Measurements from ENCODE around the gene MCC. TPM values are rescaled to one million over a fixed set of nuclear protein-coding genes. Genes with fewer than 3 reads are reported as not detected.

The MCC gene
- total RNA-seq, 1 experiment from 2014 or later, result 0.41 TPM

GRCh38 chr5:113169720-113170119, 318.5 kb downstream of the MCC start:
- Histone ChIP-seq H3K4me3 (ENCODE audit: low read depth in 2 of 2, low read length in 2 of 2) (no peak overlapping the region), H3K36me3 (ENCODE audit: control insufficient read depth, insufficient read depth, low read length) (no peaks in the 10 kb centered on the region), H3K9me3 (ENCODE audit: control insufficient read depth, insufficient read depth, low read depth, low read length) (no peaks in the 10 kb centered on the region), H3K27ac (ENCODE audit: low read length) (no peak overlapping the region), H3K4me1 (ENCODE audit: control insufficient read depth, insufficient read depth, low read length) (no peaks in the 10 kb centered on the region), H3K27me3 (ENCODE audit: control insufficient read depth, insufficient read depth, low read length) (peaks cover 20% of the 10 kb centered on the region)
- ATAC-seq (no peak), DNase-seq (ENCODE audit: low read depth, low spot score) (no peak)
- CTCF ChIA-PET, result no interaction called here
- POLR2A ChIA-PET, result no interaction called here
- no peak for TF ChIP-seq POLR2AphosphoS5 (IDR thresholded peaks at IDR 0.05; ENCODE audit: low read depth, low read length)
- TF ChIP-seq CTCF (IDR thresholded peaks at IDR 0.05), result no peak
- TF ChIP-seq TCF7L2 (IDR thresholded peaks at IDR 0.05; ENCODE audit: low read depth, low read length), result no peak
- TF ChIP-seq SIN3A (IDR thresholded peaks at IDR 0.05; ENCODE audit: borderline replicate concordance, insufficient read depth, low read depth, low read length), result no peak
- no peak for TF ChIP-seq REST (IDR thresholded peaks at IDR 0.05; ENCODE audit: insufficient read depth in 1 of 2, low read depth in 2 of 2, low read length in 1 of 2)
- BruUV-seq (replicated peaks), result no TSS peak
- intact Hi-C loops (cut with micrococcal nuclease; ENCODE audit: unreplicated experiment) (no loop called here), in situ Hi-C loops (cut with HindIII; ENCODE audit: low pct_unique_long_range_greater_than_20kb, low sequenced_read_pairs) (no loop called here)

GRCh38 chr5:113167985-113168384, 320.3 kb downstream of the MCC start:
- Histone ChIP-seq H3K27ac (ENCODE audit: low read length) (no peak overlapping the region), H3K9me3 (ENCODE audit: control insufficient read depth, insufficient read depth, low read depth, low read length) (no peaks in the 10 kb centered on the region), H3K36me3 (ENCODE audit: control insufficient read depth, insufficient read depth, low read length) (no peaks in the 10 kb centered on the region), H3K4me3 (ENCODE audit: low read depth in 2 of 2, low read length in 2 of 2) (no peak overlapping the region), H3K27me3 (ENCODE audit: control insufficient read depth, insufficient read depth, low read length) (peaks cover 16% of the 10 kb centered on the region), H3K4me1 (ENCODE audit: control insufficient read depth, insufficient read depth, low read length) (no peaks in the 10 kb centered on the region)
- DNase-seq (ENCODE audit: low read depth, low spot score) (no peak), ATAC-seq (no peak)
- CTCF ChIA-PET, result no interaction called here
- intact Hi-C loops (cut with micrococcal nuclease; ENCODE audit: unreplicated experiment), result no loop called here
- POLR2A ChIA-PET, result no interaction called here
- in situ Hi-C loops (cut with HindIII; ENCODE audit: low pct_unique_long_range_greater_than_20kb, low sequenced_read_pairs), result no loop called here
- no TSS peak for BruUV-seq (replicated peaks)
- TF ChIP-seq TCF7L2 (IDR thresholded peaks at IDR 0.05; ENCODE audit: low read depth, low read length), result no peak
- TF ChIP-seq REST (IDR thresholded peaks at IDR 0.05; ENCODE audit: insufficient read depth in 1 of 2, low read depth in 2 of 2, low read length in 1 of 2), result no peak
- TF ChIP-seq SIN3A (IDR thresholded peaks at IDR 0.05; ENCODE audit: borderline replicate concordance, insufficient read depth, low read depth, low read length), result no peak
- TF ChIP-seq CTCF (IDR thresholded peaks at IDR 0.05), result no peak
- no peak for TF ChIP-seq POLR2AphosphoS5 (IDR thresholded peaks at IDR 0.05; ENCODE audit: low read depth, low read length)

All from Panc1 (cell line).